Mucosa of descending colon (tissue), 3 donors: ENCODE data around the gene CADPS. TPM values are rescaled to one million over a fixed set of nuclear protein-coding genes. Genes with fewer than 3 reads are reported as not detected.

Experiments
- ATAC-seq: fragments of 200-7000 bp; cut with Tn5 transposase; one replicate; pipeline ENCODE4 v1.9.1; 2020; ENCODE audit warnings: mild to moderate bottlenecking, moderate library complexity
- DNase-seq, 3 donors: peaks; one replicate each; pipeline ENCODE4 v3.0.0-alpha.2; 2020
- H3K36me3 ChIP-seq: fragments of 200-600 bp; one replicate; pipeline ENCODE4 v1.8.0; 2021; ENCODE audit warnings: low read depth, mild to moderate bottlenecking
- H3K4me1 ChIP-seq: fragments of 200-600 bp; one replicate; pipeline ENCODE4 v1.8.0; 2021; ENCODE audit warnings: low read depth, mild to moderate bottlenecking
- H3K4me3 ChIP-seq: fragments of 200-600 bp; one replicate; pipeline ENCODE4 v1.8.0; 2021; ENCODE audit warnings: mild to moderate bottlenecking
- H3K9me3 ChIP-seq: fragments of 200-600 bp; one replicate; pipeline ENCODE4 v1.8.0; 2021; ENCODE audit warnings: mild to moderate bottlenecking
- intact Hi-C, 2 donors: fragments of 100-400 bp; cut with DNase I in 1 of 2; cut with micrococcal nuclease in 1 of 2; formaldehyde crosslinking; loops; one replicate each; pipeline versions ENCODE4 v1.11.0 to v1.11.1; 2022; cut with DNase I, micrococcal nuclease
- total RNA-seq, 3 donors: library from RNA; stranded (reverse); fragmentation: NEBNext Ultra II Directional in 2 of 3; extraction: Animal tissue kit (Norgen Biotek cat#: 25700) in 2 of 3; gene quantifications; one replicate each; pipeline versions ENCODE4 v1.2.1 to v1.2.4, GENCODE V29; 2021 to 2023
- TF ChIP-seq, protein P1 (sequence below): fragments of 200-600 bp; IDR thresholded peaks from one replicate; pipeline ENCODE4 v1.8.0; 2022; ENCODE audit warnings: antibody characterized with exemption, mild to moderate bottlenecking
- donor health status: DM: no; HTN: no; CAD: no; lungs with moderate emphysema.
- donor health status: DM: no; HTN: no; CAD: no.
- donor health status: DM: no; HTN: yes; CAD: no.

The CADPS gene
- total RNA-seq, 3 donors from 2014 or later, result 3.7 to 6.2 (median 6.1) TPM

DNA sequence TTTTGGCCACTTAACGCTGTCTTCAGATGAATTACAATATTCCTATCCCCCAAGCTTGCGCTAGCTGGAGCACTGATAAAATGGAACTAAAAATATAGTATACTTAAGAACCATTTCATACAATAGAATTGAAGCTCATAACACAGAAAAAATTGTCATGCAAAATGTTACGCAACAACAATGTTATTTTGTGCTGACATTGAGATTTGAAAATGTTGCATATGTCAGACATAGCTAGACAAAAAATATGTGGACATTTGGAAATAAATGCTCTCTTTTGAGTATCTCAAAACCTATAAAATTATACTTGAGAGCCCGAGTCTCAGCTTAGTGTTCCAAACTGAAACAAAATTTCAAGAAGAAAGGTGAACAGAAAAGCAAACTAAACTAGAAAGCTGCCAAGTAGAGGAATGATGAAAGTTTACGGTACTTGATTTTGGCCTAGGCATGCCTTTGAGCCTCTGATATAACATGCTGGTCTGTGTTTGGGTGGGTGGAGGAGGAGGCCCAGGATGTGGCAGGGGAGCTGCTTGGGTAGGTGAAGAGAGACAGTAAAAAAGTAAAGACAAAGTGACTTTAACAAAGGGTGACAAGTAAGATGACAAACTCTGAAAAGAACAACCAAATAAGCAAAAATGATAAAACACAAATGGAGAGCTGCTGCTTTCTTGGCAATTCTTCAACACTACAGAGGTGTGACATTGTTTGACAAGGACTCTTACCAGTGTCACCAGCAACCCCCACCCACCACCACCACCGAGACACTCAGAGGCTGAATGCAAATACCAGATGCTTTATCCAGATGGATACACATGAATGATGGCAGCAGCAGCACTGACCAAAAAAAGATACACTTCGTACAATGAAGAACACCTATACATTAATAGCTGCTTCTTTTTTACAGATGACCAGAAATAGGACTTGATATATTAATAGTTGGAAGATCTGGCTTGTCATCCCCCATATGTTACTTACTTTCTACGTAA is 372.6 kb downstream of the CADPS start:
- no peak for ATAC-seq

GRCh38 chr3:62501289-62501668 is 373.9 kb downstream of the CADPS start:
- no peaks in the 10 kb centered on the region for H3K9me3 ChIP-seq
- H3K36me3 ChIP-seq, result no peaks in the 10 kb centered on the region
- DNase-seq, result no peak
- no peak overlapping the region for H3K4me3 ChIP-seq
- ATAC-seq, result no peak
- TF ChIP-seq, protein P1, sequence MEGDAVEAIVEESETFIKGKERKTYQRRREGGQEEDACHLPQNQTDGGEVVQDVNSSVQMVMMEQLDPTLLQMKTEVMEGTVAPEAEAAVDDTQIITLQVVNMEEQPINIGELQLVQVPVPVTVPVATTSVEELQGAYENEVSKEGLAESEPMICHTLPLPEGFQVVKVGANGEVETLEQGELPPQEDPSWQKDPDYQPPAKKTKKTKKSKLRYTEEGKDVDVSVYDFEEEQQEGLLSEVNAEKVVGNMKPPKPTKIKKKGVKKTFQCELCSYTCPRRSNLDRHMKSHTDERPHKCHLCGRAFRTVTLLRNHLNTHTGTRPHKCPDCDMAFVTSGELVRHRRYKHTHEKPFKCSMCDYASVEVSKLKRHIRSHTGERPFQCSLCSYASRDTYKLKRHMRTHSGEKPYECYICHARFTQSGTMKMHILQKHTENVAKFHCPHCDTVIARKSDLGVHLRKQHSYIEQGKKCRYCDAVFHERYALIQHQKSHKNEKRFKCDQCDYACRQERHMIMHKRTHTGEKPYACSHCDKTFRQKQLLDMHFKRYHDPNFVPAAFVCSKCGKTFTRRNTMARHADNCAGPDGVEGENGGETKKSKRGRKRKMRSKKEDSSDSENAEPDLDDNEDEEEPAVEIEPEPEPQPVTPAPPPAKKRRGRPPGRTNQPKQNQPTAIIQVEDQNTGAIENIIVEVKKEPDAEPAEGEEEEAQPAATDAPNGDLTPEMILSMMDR, result no peak
- no peaks in the 10 kb centered on the region for H3K4me1 ChIP-seq
- intact Hi-C loops, result no loop called here

More for the DNA sequence above, 372.6 kb downstream of the CADPS start:
- Histone ChIP-seq H3K9me3 (no peaks in the 10 kb centered on the region), H3K4me3 (no peak overlapping the region), H3K4me1 (no peaks in the 10 kb centered on the region), H3K36me3 (no peaks in the 10 kb centered on the region)
- DNase-seq, result no peak
- TF ChIP-seq, protein P1, result no peak
- intact Hi-C loops, result no loop called here

DNA sequence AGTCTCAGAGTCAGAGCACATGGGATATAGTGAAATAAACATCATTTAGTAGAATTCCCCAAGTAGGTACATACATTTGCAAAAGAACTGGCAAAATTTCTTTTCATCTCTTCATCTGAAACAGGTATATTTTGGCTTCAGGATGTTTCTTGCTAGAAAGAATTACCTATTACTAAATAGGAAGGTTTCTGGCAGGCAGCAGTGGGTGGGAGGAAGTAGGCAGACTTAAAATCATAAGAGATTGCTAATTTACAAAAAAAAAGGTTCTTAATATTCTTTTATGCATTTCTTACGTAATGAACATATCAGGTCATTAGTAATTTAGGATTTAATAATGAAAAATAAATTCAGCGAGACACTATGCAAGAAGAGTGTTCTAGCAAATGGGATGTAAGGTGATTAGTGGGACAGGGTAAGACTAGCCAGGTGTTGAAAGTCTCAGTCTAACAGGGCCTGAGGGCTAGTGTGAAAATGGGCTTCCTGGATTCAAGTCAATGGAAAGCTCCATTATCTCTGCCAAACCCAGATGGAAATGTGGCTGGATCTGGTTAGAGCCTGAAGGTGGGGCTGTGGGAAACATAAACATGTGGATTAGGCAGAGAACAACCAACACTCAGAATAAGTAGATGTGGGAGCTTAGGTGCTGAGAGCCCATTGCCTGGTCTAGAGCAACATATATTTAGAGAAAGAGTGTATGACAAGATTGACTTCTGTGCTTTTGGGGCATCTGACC is 374.5 kb downstream of the CADPS start:
- intact Hi-C loops, result no loop called here
- ATAC-seq, result no peak
- H3K9me3 ChIP-seq, result no peaks in the 10 kb centered on the region

GRCh38 chr3:62497156-62497555 is 378.1 kb downstream of the CADPS start:
- no peaks in the 10 kb centered on the region for H3K36me3 ChIP-seq
- no peak overlapping the region for H3K4me3 ChIP-seq
- no peaks in the 10 kb centered on the region for H3K4me1 ChIP-seq
- intact Hi-C loops, result no loop called here
- ATAC-seq, result no peak
- no peak for DNase-seq
- TF ChIP-seq, protein P1, result no peak
- H3K9me3 ChIP-seq, result no peaks in the 10 kb centered on the region

More for the DNA sequence above, 374.5 kb downstream of the CADPS start:
- DNase-seq, result no peak
- H3K4me3 ChIP-seq, result no peak overlapping the region
- TF ChIP-seq, protein P1, result no peak
- H3K4me1 ChIP-seq, result no peaks in the 10 kb centered on the region
- no peaks in the 10 kb centered on the region for H3K36me3 ChIP-seq

DNA sequence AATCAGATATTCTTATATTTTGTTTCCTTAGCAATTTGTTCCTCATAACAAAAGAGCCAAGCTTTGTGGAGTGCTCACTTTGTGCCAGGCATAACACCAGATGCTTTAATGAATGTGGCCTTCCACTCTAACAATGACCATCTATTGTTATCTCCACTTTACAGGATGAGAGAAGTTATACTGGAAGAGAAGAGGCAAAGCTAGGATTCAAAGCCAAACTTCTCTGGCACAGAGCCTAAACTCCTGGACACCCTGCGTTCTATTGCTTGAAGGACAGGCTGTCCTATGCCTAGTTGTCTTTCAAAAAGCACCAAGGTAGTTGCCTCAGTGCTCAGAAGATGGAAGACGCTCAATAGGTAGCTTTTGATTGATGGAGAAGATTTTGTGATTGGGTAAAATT is 378.7 kb downstream of the CADPS start:
- H3K36me3 ChIP-seq, result no peaks in the 10 kb centered on the region
- intact Hi-C loops, result no loop called here

More for the DNA sequence above, 378.7 kb downstream of the CADPS start:
- no peak for ATAC-seq
- Histone ChIP-seq H3K9me3 (no peaks in the 10 kb centered on the region), H3K4me3 (no peak overlapping the region), H3K4me1 (no peaks in the 10 kb centered on the region)
- TF ChIP-seq, protein P1, result no peak
- DNase-seq, result no peak
